Gastroesophageal sphincter (tissue), 4 donors: ENCODE results near the gene FADS6. TPM values are rescaled to one million over a fixed set of nuclear protein-coding genes. Genes with fewer than 3 reads are reported as not detected.

Source experiments
- ATAC-seq: fragments of 150-250 bp; one replicate; pipeline ENCODE4 v1.9.1; 2016; ENCODE audit warnings: mild to moderate bottlenecking, moderate library complexity
- H3K27ac ChIP-seq, 4 donors: fragments of 200-600 bp; sonication (generic) in 3 of 4; 1 replicate in 3 of 4; 2 replicates in 1 of 4; pipeline ENCODE4 v1.5.1; 2016 to 2019
- H3K27me3 ChIP-seq: fragments of 200-600 bp; sonication (generic); one replicate; pipeline ENCODE4 v1.5.1; 2019
- H3K36me3 ChIP-seq, 2 donors: fragments of 200-600 bp; sonication (generic); one replicate each; pipeline ENCODE4 v1.5.1; 2019; ENCODE audit warnings: control low read depth in 1 of 2
- H3K4me1 ChIP-seq, 3 donors: fragments of 200-600 bp; sonication (generic); 1 replicate in 2 of 3; 2 replicates in 1 of 3; pipeline ENCODE4 v1.5.1; 2016 to 2019; ENCODE audit warnings: control low read depth in 2 of 3
- H3K4me3 ChIP-seq, 2 donors: fragments of 200-600 bp; sonication (generic); one replicate each; pipeline ENCODE4 v1.5.1; 2019; ENCODE audit warnings: mild to moderate bottlenecking in 1 of 2, moderate library complexity in 1 of 2
- H3K9me3 ChIP-seq, 3 donors: fragments of 200-600 bp; sonication (generic); one replicate each; pipeline ENCODE4 v1.5.1; 2017 to 2019; ENCODE audit warnings: control low read depth in 2 of 3
- CTCF ChIP-seq, 4 experiments: fragments of 200-600 bp in 2 of 4; fragments of 450-650 bp in 2 of 4; sonication (generic) in 1 of 4; IDR thresholded peaks; one replicate each; pipeline ENCODE4 v1.5.1; 2017 to 2019; ENCODE audit warnings: antibody characterized with exemption in 4 of 4, mild to moderate bottlenecking in 2 of 4, moderate library complexity in 2 of 4
- EP300 ChIP-seq: sonication (generic); formaldehyde crosslinking; IDR thresholded peaks from one replicate; pipeline ENCODE4 v1.6.1; 2017; ENCODE audit warnings: antibody characterized with exemption, mild to moderate bottlenecking
- POLR2A ChIP-seq, 2 donors: fragments of 450-650 bp; IDR thresholded peaks; one replicate each; pipeline ENCODE4 v1.6.1; 2017; ENCODE audit warnings: antibody characterized with exemption in 2 of 2, mild to moderate bottlenecking in 2 of 2, moderate library complexity in 1 of 2
- POLR2AphosphoS5 ChIP-seq: sonication (generic); formaldehyde crosslinking; IDR thresholded peaks from one replicate; pipeline ENCODE4 v1.6.1; 2017; ENCODE audit warnings: antibody characterized with exemption
- WGBS, 2 donors: methylation state at CpG; one replicate each; pipeline ENCODE4 v1.1.5; 2018; ENCODE audit warnings: low coverage in 1 of 2; 5-methylcytosine and 5-hydroxymethylcytosine counted together
- total RNA-seq, 4 donors: library from RNA; depleted of rRNA; stranded (reverse); fragments of >200 nt; gene quantifications; one replicate each; pipeline ENCODE4 v1.1.0, GENCODE V29; 2016

The FADS6 gene
- total RNA-seq, 4 donors from 2014 or later: 0.37 TPM; not detected in 3

GRCh38 chr17:74864297-74864865 is 29.1 kb downstream of the FADS6 start:
- Histone ChIP-seq H3K4me3 (no peak overlapping the region), H3K9me3 (no peaks in the 10 kb centered on the region), H3K27ac (no peak overlapping the region), H3K27me3 (peaks cover 45% of the 10 kb centered on the region), H3K4me1 (peaks cover 0 to 38% (median 23%) of the 10 kb centered on the region in 3 donors), H3K36me3 (no peaks in the 10 kb centered on the region)
- TF ChIP-seq POLR2AphosphoS5 (no peak), POLR2A (IDR thresholded peaks at IDR 0.05) (no peak), EP300 (no peak), CTCF (IDR thresholded peaks at IDR 0.05) (no peak)
- WGBS, 2 donors: no CpG with 5 or more reads among the region's 15 CpGs
- peak; percentile 2 for ATAC-seq

GRCh38 chr17:74863420-74864296 is 29.8 kb downstream of the FADS6 start:
- 70 to 88% methylated on average over 3 to 10 of the region's 25 CpGs for WGBS, 2 donors
- Histone ChIP-seq H3K9me3 (no peaks in the 10 kb centered on the region), H3K27me3 (peaks cover 52% of the 10 kb centered on the region), H3K27ac (no peak overlapping the region), H3K4me1 (peaks cover 0 to 40% (median 23%) of the 10 kb centered on the region in 3 donors), H3K36me3 (no peaks in the 10 kb centered on the region), H3K4me3 (no peak overlapping the region)
- no peak for ATAC-seq
- no peak for TF ChIP-seq EP300
- TF ChIP-seq POLR2A (IDR thresholded peaks at IDR 0.05): no peak
- no peak for TF ChIP-seq CTCF (IDR thresholded peaks at IDR 0.05)
- TF ChIP-seq POLR2AphosphoS5: no peak

GRCh38 chr17:74862919-74863318 is 30.5 kb downstream of the FADS6 start:
- TF ChIP-seq CTCF (IDR thresholded peaks at IDR 0.05) (no peak), POLR2A (IDR thresholded peaks at IDR 0.05) (no peak), EP300 (no peak), POLR2AphosphoS5 (no peak)
- no CpG with 5 or more reads among the region's 6 CpGs for WGBS, 2 donors
- H3K27me3 ChIP-seq: peaks cover 60% of the 10 kb centered on the region
- peaks cover 0 to 40% (median 23%) of the 10 kb centered on the region in 3 donors for H3K4me1 ChIP-seq
- no peaks in the 10 kb centered on the region for H3K36me3 ChIP-seq
- no peak for ATAC-seq
- no peaks in the 10 kb centered on the region for H3K9me3 ChIP-seq
- H3K4me3 ChIP-seq: no peak overlapping the region
- H3K27ac ChIP-seq: no peak overlapping the region

GRCh38 chr17:74862108-74862901 is 31.1 kb downstream of the FADS6 start:
- H3K27ac ChIP-seq: no peak overlapping the region
- 8% methylated on average over 2 of the region's 25 CpGs; no CpG with 5 or more reads in 1 of the 2 donors for WGBS, 2 donors
- H3K36me3 ChIP-seq: no peaks in the 10 kb centered on the region
- peak overlapping the region in 1 of 2 donors; percentile 41 for H3K4me3 ChIP-seq
- no peaks in the 10 kb centered on the region for H3K9me3 ChIP-seq
- ATAC-seq: peak; percentile 52
- peaks cover 66% of the 10 kb centered on the region for H3K27me3 ChIP-seq
- peak in 3 of 4 experiments; percentile 49 to 82 (median 65) for TF ChIP-seq CTCF (IDR thresholded peaks at IDR 0.05)
- TF ChIP-seq EP300: no peak
- peaks cover 0 to 40% (median 23%) of the 10 kb centered on the region in 3 donors for H3K4me1 ChIP-seq
